Endometrium (tissue), 2 donors: ENCODE data around the gene CROCC2.

Source experiments
- FAIRE-seq: peaks from 2 replicates; lab custom pipeline; 2012; peaks lifted over from hg19 to GRCh38; lab: Jason Lieb, UNC
- donor health status: control.
- donor health status: control.

Gene CROCC2

DNA sequence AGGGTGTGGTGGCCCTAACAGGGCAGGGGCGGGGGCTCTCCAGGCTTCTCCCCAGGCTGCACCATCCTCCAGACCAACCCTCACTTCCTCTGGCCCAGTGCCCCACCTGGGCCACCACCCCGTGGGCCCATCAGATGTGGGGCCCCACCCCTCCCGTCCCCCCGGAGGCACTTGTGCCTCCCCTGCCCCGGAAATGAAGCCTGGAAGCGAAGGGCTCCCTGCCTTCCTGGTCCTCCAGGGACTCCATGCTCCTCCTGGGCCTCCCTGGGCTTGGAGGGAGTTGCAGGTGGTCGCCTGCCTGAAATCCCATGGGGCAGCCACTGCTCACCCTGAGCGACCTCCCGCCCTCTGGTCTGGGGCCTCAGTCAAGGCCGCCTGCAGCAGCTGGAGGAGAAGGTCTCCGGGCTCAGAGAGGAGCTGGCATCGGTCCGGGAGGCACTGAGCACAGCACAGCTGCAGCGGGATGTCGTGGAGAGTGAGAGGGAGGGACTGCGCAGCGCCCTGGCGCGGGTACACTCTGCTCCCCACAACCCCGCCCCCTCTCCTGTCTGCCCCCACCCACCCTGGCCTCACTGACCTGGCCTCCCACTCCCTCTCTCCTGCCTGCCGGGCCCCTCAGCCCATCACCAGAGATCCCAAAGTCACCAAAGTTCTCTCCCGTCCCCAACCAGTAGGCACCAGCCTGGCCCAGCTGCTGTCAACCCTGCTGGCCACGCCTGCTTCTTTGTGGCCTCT is 28.0 kb downstream of the CROCC2 start:
- no peak for FAIRE-seq

GRCh38 chr2:240934701-240935102 is 28.6 kb downstream of the CROCC2 start:
- no peak for FAIRE-seq

DNA sequence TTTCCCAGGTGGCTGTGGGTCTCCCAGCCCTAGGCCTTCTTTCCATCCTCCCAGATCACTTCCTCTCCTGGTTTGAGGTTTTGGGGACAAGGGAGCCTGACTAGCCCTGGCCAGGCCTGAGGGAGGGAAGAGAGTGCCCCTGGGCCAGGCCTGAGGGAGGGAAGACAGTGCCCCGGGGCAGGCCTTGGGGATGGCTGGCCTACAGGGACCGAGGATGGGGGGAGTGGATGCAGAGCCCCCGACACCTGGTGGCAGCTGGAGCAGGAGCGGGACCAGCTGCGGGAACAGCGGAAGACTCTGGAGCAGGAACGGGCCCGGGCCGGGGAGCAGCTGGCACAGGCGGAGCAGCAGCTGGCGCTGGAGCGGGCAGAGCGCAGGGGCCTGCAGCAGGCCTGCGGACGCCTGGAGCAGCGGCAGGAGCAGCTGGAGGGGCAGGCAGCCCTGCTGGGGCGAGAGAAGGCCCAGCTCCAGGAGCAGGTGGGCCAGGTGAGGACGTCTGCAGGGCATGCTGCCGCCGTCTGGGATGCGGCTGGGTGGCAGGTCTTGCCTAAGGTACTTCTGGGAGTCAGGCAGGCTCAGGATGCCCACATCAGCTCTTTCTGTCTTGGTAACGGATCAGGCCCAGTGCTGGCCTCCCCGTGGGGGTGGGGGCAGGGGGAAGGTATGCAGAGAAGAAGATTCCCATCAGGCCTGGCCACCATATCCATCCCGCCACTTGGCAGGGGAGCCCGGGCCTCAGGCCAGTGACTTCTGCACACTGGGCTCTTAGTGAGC is 29.2 kb downstream of the CROCC2 start:
- no peak for FAIRE-seq

GRCh38 chr2:240936106-240936505 is 30.0 kb downstream of the CROCC2 start:
- FAIRE-seq = no peak

- no peak for FAIRE-seq
Observed at GRCh38 chr2:240946046-240946445, 39.9 kb downstream of the CROCC2 start.

- FAIRE-seq = no peak
Observed at GRCh38 chr2:240946654-240947053, 40.5 kb downstream of the CROCC2 start.

- FAIRE-seq = no peak
Observed at GRCh38 chr2:240947176-240947575, 41.0 kb downstream of the CROCC2 start.

GRCh38 chr2:240947607-240948006 is 41.5 kb downstream of the CROCC2 start:
- no peak for FAIRE-seq

DNA sequence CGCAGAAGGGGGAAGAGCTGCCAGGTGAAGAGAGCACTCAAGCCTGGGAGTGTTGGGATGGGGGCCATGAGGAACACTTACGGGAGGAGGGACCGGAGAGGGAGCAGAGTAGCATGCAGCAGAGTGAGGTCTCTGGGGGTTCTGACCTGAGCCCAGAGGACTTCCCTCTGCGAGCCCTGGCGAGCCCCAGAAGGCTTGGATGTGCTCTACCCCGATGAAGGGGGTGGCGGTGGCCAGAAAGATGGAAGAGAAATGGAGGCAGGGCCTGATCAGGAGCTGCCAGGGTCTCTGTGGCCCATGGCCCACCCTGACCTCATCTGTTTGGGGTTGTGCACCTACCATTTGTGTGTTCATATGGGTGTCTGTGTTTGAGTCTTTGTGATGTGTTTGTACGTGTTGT is 42.0 kb downstream of the CROCC2 start:
- FAIRE-seq = no peak

- no peak for FAIRE-seq
Observed at GRCh38 chr2:240948905-240949790, 43.0 kb downstream of the CROCC2 start.

DNA sequence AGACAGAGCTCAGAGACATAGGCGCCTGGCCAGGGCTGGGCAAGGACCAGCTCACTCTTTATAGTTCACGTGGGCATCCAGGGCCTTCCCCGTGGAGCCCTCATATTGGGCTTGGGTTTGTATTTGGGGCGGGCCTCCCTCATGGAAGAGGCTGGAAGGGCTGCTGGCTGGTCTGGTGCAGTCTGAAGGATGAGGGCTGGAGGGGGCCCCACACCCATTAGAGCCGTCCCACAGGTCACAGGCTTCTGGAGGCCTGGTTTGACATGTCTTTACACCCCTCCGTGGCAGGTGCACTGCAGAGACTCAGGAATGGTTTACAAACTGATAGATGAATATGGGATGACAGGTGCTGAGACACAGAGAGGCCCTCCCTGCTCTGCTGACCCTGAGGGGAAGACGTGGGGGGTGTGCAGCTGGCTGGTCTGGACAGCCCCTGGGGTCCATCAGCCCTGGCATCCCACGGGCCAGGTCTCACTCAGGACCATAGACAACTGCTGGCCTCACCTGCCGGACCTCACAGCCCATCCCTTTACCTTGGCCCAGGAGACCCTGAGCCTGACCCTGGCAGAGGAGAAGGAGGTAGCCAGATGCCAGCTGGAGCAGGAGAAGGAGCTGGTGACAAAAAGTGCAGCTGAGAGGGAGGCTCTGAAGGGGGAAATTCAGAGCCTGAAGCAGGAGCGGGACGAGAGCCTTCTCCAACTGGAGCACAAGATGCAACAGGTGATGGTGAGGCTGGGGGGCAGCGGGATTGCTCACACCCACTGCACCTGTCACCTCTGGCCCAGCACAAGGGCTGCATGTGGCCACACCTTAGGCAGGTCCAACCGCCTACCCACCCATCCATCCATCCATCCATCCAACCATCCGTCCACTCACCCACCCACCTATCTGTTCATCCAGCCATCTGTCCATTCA is 43.9 kb downstream of the CROCC2 start:
- no peak for FAIRE-seq

DNA sequence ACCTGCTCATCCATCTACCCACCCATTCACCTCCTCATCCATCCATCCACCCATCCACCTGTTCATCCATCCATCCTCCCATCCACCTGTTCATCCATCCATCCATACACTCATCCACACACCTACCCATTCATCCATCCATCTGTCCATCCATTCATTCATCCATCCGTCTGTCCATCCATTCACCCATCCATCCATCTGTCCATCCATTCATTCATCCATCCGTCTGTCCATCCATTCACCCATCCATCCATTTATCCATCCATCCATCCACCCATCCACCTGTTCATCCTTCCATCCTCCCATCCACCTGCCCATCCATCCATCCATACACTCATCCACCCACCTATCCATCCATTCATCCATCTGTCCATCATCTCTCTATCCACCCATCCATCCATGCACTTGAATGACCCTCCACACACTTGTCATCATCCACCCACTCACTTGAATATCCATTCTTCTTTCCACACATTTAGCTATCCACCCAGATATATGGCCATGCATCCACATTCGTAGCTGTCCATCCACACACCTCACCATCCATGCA is 45.0 kb downstream of the CROCC2 start:
- no peak for FAIRE-seq

GRCh38 chr2:240952496-240953246 is 46.5 kb downstream of the CROCC2 start:
- FAIRE-seq = no peak

DNA sequence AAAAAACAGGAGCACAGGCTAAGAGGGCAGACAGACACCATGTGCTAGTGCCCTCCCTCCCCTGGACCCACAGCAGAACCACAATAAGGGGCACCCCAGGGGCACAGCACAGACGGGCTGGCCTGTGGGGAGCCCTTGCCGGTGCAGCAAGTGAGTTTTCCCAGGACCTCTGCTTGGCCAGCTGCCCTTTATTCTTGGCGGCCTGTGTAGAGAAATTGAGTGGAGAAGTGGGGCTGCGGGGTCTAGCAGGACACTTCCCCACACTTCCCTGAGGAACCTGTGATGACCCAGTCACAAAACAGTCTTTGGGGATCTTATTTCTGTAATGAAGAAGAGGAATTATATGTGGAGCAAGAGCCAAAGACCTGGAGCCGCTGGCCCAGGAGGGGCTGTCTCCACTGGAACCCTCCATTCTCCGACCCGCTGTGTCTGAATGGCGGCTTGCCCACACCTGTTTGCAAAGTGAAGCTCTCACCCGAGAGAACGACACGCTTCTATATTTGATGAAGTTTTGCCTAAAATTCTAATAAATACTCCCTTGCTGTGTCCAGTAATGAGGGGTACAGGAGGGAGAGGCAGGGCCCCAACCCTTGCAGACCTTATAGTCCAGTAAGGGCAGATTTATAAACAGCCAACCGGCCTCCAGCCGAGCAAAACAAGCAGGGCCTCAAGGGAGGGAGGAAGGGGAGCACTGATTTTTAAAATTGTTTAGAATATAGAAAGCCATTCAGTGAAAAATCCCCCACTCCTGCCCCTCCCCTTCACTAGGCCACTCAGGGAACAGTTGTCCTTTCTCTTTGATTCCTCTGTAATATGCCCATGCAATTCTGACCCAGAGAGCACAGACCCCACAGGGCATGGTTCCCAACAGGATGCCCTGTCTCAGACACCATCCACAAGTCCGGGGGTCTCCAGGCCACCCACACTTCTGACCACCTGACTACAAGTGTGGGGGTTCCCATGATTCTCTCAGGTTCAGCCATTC is 47.6 kb downstream of the CROCC2 start:
- no peak for FAIRE-seq

- no peak for FAIRE-seq
Observed at GRCh38 chr2:240954436-240955305, 48.5 kb downstream of the CROCC2 start.

DNA sequence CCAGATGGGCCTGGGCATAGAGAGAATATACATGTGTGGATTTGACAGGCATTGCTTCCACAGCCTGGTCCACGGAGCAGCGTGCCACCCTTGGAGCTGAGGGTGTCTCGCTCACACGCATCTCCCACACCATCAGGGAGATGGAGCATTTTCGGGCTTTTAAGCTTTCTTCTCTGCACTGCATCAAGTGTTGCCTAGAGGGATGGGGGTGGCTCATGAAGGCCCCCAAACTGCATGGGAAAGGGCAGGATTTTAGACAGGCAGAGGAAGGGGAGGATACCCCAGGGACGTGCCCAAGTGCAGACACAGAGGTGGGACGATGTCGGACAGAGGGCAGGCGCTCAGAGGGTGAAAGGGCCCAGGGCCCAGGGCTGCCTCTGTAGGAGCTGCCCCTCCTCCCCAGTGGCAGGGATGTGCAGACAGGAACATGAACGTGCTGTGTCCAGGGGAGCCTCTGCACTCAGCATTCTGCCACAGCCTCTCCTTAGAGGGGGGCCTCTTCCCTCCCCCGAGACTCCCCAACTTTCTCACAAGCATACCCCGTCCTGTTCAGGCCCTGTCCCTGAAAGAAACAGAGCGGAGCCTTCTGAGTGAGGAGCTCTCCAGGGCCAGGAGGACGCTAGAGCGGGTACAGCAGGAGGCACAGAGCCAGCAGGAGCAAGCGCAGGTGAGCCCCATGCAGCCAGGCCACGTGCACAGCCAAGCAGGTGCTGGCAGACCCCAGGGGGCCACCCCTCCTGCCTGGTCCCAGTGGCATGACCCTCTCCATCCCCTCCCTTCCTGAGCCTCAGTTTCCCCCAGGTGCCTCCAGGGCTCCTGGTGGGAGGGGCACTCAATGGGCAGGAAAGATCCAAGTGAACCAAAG is 49.4 kb downstream of the CROCC2 start:
- FAIRE-seq = no peak
